Endothelial cell of umbilical vein (primary cell): Measurements from ENCODE around the gene HOXA10.

Experiments
- POLR2AphosphoS5 ChIP-seq: IDR thresholded peaks from 2 replicates; pipeline ENCODE4 v1.6.1; 2012; ENCODE audit warnings: low read depth, mild to moderate bottlenecking, control low read depth, low read length, moderate library complexity; ENCODE audit not compliant: insufficient read depth
- TF ChIP-seq, protein P1 (sequence below), 2 donors: IDR thresholded peaks; 1 replicate in 1 of 2; 2 replicates in 1 of 2; pipeline ENCODE4 v1.5.1; 2011; ENCODE audit warnings: low read length in 2 of 2, mild to moderate bottlenecking in 2 of 2, moderate library complexity in 2 of 2, control low read depth in 1 of 2, inconsistent platforms in 1 of 2, low read depth in 1 of 2; ENCODE audit not compliant: insufficient read depth in 1 of 2; ENCODE audit errors: extremely low read depth in 1 of 2

DNA sequence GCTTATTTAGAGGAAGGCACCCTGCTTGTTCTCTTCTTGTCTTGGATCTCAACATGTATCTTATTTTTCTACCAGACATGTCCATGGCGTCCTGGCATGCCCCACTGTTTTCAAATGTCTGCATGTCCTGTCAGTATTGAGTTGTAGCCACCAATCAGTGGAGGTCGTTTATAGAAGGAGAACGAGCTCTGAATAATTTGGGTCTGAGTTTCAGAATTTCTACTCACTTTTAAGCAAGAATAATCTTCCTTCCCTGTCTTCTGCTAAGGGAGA, 28.7 kb upstream of the HOXA10 start:
- TF ChIP-seq, protein P1, sequence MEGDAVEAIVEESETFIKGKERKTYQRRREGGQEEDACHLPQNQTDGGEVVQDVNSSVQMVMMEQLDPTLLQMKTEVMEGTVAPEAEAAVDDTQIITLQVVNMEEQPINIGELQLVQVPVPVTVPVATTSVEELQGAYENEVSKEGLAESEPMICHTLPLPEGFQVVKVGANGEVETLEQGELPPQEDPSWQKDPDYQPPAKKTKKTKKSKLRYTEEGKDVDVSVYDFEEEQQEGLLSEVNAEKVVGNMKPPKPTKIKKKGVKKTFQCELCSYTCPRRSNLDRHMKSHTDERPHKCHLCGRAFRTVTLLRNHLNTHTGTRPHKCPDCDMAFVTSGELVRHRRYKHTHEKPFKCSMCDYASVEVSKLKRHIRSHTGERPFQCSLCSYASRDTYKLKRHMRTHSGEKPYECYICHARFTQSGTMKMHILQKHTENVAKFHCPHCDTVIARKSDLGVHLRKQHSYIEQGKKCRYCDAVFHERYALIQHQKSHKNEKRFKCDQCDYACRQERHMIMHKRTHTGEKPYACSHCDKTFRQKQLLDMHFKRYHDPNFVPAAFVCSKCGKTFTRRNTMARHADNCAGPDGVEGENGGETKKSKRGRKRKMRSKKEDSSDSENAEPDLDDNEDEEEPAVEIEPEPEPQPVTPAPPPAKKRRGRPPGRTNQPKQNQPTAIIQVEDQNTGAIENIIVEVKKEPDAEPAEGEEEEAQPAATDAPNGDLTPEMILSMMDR (IDR thresholded peaks at IDR 0.05; ENCODE audit: extremely low read depth in 1 of 2, insufficient read depth in 1 of 2, low read depth in 1 of 2, low read length in 2 of 2): no peak
- no peak for TF ChIP-seq POLR2AphosphoS5
